Mucosa of stomach (tissue), 1 donor: ENCODE measurements around the gene NKAPD1.
A peak's percentile ranks its signal among the peaks of the same experiment; 100 is the strongest.

Source experiments
- H3K27me3 ChIP-seq: one replicate; pipeline ENCODE4 v1.7.0; 2013; ENCODE audit warnings: mild to moderate bottlenecking, low read length; ENCODE audit not compliant: control insufficient read depth, insufficient read depth
- H3K36me3 ChIP-seq: one replicate; pipeline ENCODE4 v1.7.0; 2013; ENCODE audit warnings: low read length; ENCODE audit not compliant: control insufficient read depth, insufficient read depth
- H3K4me1 ChIP-seq: one replicate; pipeline ENCODE4 v1.7.0; 2013; ENCODE audit warnings: mild to moderate bottlenecking, low read length; ENCODE audit not compliant: control insufficient read depth, insufficient read depth
- H3K4me3 ChIP-seq: one replicate; pipeline ENCODE4 v1.7.0; 2013; ENCODE audit warnings: low read length
- H3K9ac ChIP-seq: one replicate; pipeline ENCODE4 v1.7.0; 2013; ENCODE audit warnings: mild to moderate bottlenecking, low read length, moderate library complexity
- H3K9me3 ChIP-seq: one replicate; pipeline ENCODE4 v1.7.0; 2013; ENCODE audit warnings: mild to moderate bottlenecking, low read length, moderate library complexity; ENCODE audit not compliant: control insufficient read depth
- donor health status: Pancreatic carcinoma.

Gene NKAPD1

DNA sequence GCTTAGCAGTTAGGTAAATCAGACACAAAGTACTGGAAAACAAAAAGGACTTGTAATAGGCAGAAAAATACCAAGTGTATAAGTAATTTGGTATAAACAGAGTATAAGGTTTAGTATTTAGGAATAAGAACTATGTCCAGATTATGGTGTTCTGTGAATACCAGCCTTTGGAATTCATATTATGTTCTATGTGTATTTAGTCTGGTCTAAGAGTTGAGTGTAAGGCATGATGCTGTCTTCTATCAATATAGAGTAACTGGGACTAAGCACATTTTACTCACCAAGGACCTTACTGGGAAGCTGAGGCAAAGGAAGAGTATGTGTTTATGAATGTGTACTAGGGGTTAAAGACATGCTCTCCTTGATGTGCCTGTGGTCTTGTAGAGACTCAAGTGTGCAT is 22.1 kb downstream of the NKAPD1 start:
- H3K4me3 ChIP-seq: no peak overlapping the region
- H3K36me3 ChIP-seq: peaks cover 4% of the 10 kb centered on the region
- no peak overlapping the region for H3K9ac ChIP-seq
- H3K27me3 ChIP-seq: no peaks in the 10 kb centered on the region
- H3K9me3 ChIP-seq: no peaks in the 10 kb centered on the region
- no peaks in the 10 kb centered on the region for H3K4me1 ChIP-seq

DNA sequence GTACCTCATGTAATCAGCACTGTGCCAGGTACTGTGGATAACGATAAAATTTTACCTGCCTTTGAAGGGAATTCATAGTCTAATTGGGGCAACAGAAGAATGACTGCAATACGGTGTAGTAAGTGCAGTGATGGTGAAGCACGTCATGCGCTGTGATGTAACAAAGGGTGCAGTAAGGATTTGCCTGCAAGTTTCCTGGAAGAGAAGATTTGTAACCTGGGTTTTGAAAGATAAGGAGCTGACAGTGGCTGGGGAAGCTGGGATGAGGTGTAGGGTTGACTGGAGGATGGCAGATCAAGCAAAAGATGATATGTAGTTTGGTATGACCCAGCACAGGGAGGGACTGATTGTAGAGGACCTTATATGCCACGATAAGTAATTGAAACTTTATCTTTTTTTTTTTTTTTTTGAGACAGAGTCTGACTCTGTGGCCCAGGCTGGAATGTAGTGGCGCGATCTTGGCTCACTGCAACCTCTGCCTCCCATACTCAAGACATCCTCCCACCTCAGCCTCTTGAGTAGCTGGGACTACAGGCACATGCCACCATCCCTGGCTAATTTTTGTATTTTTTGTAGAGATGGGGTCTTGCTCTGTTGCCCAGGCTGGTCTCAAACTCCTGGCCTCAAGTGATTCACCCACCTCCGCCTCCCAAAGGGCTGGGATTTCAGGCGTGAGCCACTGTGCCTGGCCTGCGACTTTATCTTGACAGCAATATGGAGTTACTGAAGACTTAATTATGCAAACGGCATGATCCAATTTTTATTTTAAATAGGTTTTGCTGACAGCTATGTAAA is 23.8 kb downstream of the NKAPD1 start:
- Histone ChIP-seq H3K9me3 (no peaks in the 10 kb centered on the region), H3K9ac (no peak overlapping the region), H3K4me3 (no peak overlapping the region), H3K4me1 (no peaks in the 10 kb centered on the region), H3K36me3 (no peaks in the 10 kb centered on the region), H3K27me3 (no peaks in the 10 kb centered on the region)

DNA sequence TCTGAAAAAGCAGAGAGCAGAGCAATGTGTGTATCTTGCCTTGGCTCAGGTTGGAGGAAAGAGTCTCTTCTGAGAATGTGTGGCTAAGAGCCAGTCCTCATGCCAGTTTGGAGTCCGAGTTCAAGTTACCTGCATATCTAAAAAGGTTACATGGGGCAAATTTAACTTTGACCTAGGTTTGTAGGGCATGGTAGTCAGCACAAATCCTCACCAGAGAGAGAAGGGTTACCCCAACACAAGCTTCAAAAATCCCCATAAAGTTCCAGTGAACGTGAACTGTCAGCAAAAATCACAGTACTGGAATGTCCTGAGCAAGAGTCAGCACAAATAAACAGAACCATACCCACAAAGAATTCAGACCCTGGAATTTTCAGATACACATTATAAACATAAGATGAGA is 26.4 kb downstream of the NKAPD1 start:
- H3K4me1 ChIP-seq: no peaks in the 10 kb centered on the region
- no peak overlapping the region for H3K4me3 ChIP-seq
- no peaks in the 10 kb centered on the region for H3K27me3 ChIP-seq
- no peak overlapping the region for H3K9ac ChIP-seq
- no peaks in the 10 kb centered on the region for H3K9me3 ChIP-seq
- H3K36me3 ChIP-seq: no peaks in the 10 kb centered on the region

DNA sequence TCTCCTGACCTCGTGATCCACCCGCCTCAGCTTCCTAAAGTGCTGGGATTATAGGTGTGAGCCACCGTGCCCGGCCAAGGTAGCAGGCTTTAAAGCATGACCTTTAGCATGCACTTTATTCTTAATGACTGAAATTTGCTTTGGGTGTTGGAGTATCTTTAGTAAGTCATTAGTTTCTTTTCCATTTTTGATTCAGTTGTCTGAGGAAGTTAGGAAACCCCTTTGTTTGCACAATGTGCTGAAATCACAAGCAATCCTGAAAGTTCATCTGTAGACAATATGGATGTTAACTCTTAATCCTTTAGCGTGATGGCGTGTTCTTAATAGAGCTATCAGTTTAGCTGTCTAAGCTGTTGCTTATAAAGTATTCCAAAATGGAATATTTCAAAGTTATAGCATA is 29.3 kb downstream of the NKAPD1 start:
- Histone ChIP-seq H3K4me1 (no peaks in the 10 kb centered on the region), H3K9ac (no peak overlapping the region), H3K27me3 (no peaks in the 10 kb centered on the region), H3K9me3 (no peaks in the 10 kb centered on the region), H3K36me3 (no peaks in the 10 kb centered on the region), H3K4me3 (no peak overlapping the region)

DNA sequence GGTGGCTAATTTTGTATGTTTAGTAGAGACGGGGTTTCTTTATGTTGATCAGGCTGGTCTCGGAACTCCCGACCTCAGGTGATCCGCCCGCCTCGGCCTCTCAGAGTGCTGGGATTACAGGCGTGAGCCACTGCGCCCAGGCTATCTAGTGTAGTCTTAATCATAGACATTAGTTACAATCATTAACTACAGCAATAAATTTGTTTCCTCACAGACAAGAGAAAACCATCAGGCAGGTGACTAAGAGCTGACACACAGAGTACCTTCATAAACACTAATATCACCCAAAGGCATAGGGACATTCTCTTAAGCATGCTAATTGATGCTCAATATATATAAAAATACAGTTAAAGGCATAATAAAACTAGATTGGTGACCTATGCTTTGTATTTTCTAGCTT is 32.0 kb downstream of the NKAPD1 start:
- Histone ChIP-seq H3K9ac (no peak overlapping the region), H3K36me3 (no peaks in the 10 kb centered on the region), H3K4me1 (no peaks in the 10 kb centered on the region), H3K4me3 (no peak overlapping the region), H3K9me3 (no peaks in the 10 kb centered on the region), H3K27me3 (no peaks in the 10 kb centered on the region)

DNA sequence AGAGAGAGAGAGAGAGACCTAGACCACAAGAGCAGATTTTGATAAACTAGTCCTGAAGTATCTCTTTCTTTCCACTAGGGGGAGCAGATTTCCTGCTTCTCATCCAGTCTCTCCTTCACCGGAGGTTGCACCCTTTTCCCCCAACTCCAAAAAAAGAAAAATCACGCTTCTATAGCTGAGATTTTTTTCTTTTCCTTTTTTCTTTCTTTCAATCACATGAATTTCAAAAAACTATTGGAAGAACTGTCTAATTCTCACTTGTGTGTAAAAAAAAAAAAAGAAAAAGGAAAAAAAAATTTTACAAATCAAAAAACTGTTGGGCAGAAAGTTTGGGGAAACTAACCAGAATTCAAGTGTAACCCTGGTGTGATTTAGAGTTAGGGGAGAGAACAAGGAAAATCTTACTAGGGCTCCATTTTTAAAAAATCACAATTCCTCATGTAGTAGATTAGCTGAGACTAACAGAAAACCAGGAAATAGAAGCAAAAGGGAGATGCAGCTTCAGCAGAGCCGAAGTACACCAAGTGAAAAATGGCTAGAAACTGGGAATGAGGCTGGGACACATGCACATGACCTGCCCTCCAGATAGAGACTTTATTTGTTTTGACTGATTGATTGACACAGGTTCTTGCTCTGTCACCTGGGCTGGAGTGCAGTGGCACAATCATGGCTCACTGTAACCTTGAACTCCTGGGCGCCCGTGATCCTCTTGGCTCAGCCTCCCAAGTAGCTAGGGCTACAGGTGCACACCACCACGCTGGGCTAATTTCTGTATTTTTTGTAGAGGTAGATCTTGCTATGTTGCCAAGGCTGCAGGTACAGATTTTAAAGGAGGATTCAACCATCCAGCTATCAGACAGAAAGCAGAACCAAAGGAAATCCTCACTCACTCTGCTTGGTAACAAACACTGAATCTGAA is 39.7 kb downstream of the NKAPD1 start:
- H3K4me1 ChIP-seq: no peaks in the 10 kb centered on the region
- H3K9ac ChIP-seq: peak overlapping the region; percentile 15
- no peaks in the 10 kb centered on the region for H3K36me3 ChIP-seq
- no peaks in the 10 kb centered on the region for H3K9me3 ChIP-seq
- no peaks in the 10 kb centered on the region for H3K27me3 ChIP-seq
- H3K4me3 ChIP-seq: no peak overlapping the region

DNA sequence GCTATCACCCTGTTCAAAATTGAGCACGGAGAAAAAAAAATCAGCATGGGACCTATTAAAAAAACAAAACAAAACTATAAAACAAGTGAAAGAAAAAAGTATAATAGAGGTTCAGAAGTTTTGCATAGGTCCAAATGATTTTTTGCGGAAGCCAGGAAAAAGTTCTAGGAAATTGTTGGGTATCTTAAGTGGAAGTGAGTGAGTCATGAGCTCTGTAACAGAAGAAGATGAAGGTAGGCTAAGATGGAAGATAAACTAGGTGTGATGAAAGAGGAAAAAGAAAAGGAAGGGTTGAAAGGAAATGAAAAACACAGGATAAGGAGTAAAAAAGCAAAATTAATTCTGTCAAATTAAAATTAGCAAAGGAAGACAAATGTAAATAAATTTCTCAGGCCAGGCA is 40.4 kb downstream of the NKAPD1 start:
- Histone ChIP-seq H3K36me3 (no peaks in the 10 kb centered on the region), H3K27me3 (no peaks in the 10 kb centered on the region), H3K9me3 (no peaks in the 10 kb centered on the region), H3K9ac (no peak overlapping the region), H3K4me1 (no peaks in the 10 kb centered on the region), H3K4me3 (no peak overlapping the region)

DNA sequence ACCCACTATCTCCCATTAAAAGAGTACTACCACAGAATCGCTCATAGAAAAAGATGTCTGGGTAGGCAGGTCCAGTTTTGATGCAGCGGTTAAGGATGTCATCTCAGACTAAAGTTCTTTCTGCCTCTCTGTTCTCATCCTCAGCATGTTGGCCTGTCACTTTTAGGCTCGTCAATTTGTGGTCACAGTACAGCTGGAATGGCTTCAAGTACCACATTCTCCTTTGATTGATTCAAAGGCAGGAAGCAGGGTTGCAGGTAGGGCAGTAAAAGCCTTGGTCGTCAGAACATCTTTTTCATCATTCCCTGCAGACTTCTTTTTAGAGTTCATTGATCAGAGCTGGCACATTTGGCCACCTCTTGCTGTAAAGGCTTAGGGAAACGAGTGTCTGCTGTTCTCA is 41.3 kb downstream of the NKAPD1 start:
- Histone ChIP-seq H3K4me1 (peaks cover 4% of the 10 kb centered on the region), H3K9me3 (no peaks in the 10 kb centered on the region), H3K9ac (no peak overlapping the region), H3K36me3 (no peaks in the 10 kb centered on the region), H3K4me3 (no peak overlapping the region), H3K27me3 (no peaks in the 10 kb centered on the region)

DNA sequence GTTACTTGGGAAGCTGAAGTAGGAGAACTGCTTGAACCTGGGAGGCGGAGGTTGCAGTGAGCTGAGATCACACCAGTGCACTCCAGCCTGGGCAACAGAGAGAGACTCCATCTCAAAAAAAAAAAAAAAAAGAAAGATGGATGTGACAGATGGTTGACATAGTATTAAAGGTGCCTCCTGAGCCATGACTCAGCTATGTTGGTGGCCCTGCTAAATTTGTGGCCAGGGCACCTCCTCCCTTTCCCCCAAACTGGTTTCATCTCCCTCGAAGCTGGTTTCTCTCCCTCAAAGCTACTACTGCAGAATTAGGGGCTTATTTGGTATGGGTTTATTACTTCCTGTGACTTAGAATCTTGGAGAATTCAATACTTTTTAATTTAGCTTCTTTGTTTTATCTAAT is 44.1 kb downstream of the NKAPD1 start:
- H3K36me3 ChIP-seq: no peaks in the 10 kb centered on the region
- no peaks in the 10 kb centered on the region for H3K9me3 ChIP-seq
- H3K4me1 ChIP-seq: peaks cover 7% of the 10 kb centered on the region
- H3K27me3 ChIP-seq: no peaks in the 10 kb centered on the region
- no peak overlapping the region for H3K4me3 ChIP-seq
- H3K9ac ChIP-seq: no peak overlapping the region

DNA sequence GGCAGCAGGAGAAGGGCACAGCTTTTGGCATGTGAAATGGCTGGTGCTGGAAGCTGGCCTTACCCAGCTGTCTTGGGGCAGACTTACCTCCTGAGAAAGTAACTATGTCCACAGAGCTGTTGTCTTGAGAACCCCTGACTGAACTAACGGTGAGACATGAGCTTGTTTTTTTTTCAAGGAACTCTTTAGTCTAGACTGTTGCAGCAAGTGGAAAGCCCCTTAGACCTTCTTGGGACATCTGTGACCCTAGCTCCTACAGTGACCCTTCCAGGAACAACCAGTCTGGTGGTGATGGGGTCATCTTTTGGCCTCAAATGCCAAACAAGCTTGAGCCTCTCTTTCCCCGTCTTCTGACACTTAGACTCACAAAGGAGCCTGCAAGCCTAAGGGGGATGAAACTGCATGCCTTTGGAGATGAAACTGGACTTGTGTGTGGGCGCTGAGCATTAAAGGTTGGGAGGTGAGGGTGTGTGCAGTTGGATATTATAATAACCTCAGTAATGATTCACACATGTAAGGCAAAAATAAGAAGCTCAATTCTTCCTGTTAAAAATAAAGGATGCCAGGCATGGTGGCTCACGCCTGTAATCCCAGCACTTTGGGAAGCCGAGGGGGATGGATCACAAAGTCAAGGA is 48.0 kb downstream of the NKAPD1 start:
- H3K9me3 ChIP-seq: no peaks in the 10 kb centered on the region
- H3K9ac ChIP-seq: no peak overlapping the region
- no peak overlapping the region for H3K4me3 ChIP-seq
- H3K36me3 ChIP-seq: no peaks in the 10 kb centered on the region
- H3K4me1 ChIP-seq: peaks cover 7% of the 10 kb centered on the region
- no peaks in the 10 kb centered on the region for H3K27me3 ChIP-seq

DNA sequence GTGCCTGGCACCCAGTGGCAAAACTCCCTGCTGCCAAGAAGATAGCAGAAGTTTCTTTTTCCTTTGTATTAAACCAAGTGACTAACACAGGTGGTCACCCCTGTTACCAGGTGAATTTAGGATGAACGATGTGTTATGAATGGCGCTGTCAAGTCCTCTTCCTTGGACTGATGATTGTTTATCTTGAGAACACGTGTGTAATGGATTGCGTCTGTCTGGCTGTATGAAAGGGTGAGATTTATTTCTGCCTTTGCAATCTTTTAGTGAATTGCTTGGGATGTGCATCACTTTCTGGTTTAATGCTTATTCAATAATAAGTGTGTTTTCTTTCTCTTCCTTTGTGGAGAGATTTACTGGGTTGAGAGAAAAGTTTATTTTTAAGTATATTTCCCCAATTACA is 49.0 kb downstream of the NKAPD1 start:
- Histone ChIP-seq H3K27me3 (no peaks in the 10 kb centered on the region), H3K9ac (no peak overlapping the region), H3K4me1 (peaks cover 7% of the 10 kb centered on the region), H3K4me3 (no peak overlapping the region), H3K9me3 (no peaks in the 10 kb centered on the region), H3K36me3 (no peaks in the 10 kb centered on the region)

DNA sequence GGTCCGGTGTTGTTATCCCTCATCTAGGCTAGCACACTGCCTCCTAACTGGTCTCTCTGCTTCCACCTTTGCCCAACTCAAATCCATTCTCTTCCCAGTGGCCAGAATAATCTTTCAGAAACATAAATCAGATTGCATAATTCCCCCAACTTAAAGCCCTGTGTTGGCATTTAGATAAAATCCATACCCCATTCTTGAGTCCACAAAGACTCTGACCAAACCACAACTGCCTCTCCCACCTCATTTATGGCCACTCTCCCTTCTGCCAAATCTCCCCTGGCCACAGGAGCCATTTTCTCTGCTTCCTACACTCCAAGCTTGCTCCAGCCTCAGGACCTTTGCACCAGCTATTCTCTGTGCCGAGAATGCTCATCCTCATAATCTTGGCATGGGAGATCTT is 53.0 kb downstream of the NKAPD1 start:
- H3K9me3 ChIP-seq: no peaks in the 10 kb centered on the region

More for the DNA sequence above, 53.0 kb downstream of the NKAPD1 start:
- Histone ChIP-seq H3K9ac (no peak overlapping the region), H3K27me3 (no peaks in the 10 kb centered on the region), H3K36me3 (no peaks in the 10 kb centered on the region), H3K4me3 (no peak overlapping the region), H3K4me1 (peaks cover 11% of the 10 kb centered on the region)
